Dedifferentiated amniotic fluid mesenchymal stem cell (primary cell): ENCODE data around the gene SORCS3.

Source experiments
- DNase-seq: peaks from one replicate; pipeline ENCODE4 v3.0.0-alpha.2; 2016; ENCODE audit errors: extremely low spot score

The SORCS3 gene

DNA sequence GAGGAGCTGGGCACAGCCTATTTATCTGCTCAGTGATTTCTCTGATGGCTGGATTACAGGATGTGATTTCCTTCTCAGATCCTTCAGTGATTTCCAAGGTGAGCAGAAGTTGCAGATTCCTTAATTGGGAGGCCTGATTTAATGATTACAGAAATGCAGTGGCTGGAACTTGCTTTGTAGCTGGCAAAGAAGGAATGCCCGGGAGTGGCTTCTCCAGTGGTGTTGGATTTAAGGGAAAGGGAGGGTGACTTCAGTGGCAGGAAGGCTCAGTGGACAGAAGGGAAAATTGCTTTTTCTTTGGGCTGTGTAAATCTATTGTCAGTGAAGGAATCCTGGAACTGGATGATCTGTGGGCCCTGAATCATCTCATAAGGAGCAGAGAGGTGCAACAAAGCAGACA, 5.1 kb downstream of the SORCS3 start:
- DNase-seq: no peak

DNA sequence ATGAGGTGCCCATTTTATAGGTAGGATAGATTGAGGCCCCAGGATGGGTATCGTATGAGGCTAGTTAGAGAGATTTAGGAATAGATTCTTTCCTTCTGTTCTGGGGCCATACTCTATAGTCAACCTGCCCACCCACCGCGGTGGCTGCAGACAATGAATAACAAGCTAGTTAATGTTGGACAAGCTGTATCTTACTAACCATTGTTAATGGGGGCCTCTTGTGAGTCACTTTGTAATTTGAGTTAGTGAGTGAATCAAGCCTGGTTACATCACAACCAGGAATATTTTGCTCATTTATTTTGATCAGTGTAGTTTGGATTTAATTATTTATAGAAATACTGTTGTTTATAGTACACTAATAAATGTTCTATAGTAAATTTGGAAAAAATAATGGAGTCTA, 7.3 kb downstream of the SORCS3 start:
- DNase-seq: no peak

DNA sequence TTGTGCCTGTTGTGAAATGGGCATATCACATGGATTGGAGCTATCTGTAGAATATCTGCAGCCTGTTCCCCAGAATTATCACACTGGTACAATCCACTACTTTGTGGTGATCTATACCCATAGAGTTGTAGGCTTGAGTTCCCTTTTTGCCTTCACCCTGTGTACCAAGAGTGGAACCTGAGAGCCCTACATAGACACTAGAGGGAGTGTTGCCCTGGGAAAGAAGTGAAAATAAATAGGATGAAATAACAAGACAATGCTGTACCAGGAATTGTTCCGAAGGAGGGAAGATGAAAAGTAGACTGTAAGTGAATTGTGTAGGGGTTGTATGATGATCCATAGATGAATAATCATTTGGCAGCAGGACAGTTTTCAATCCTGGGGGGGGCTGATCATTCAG, 9.0 kb downstream of the SORCS3 start:
- no peak for DNase-seq

DNA sequence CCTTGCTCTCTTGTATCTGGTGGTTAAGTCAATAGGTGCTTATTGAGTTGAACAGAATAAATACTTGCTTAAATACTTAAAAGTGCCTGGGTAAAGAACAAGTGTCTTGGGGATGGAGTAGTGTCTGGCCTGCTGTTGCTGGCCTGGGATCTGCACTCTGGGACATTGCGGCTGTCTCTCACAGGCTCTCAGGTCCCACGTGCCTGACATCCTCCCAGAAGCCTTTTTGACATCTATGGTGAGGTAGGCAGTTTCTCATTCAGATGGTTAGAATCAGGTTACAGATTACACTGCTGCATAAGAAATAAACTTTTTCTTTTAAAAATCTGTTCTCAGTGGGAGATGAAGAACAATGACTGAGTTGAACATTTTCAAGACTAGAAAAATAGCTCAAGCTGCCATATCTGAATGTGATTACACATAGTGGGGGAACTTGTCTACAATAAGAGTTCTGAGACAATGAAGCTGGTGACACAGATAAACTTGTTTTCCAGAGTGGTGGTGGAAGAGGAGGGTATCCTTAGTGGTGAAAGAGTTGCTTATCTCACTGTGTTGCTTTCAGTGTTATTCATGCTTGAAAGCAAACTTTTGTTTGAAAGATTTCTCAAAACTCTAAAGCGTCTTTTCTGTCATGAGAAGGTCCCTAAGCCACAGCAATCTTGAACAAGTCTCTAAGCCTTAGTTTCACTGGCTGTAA, 9.7 kb downstream of the SORCS3 start:
- DNase-seq: no peak

DNA sequence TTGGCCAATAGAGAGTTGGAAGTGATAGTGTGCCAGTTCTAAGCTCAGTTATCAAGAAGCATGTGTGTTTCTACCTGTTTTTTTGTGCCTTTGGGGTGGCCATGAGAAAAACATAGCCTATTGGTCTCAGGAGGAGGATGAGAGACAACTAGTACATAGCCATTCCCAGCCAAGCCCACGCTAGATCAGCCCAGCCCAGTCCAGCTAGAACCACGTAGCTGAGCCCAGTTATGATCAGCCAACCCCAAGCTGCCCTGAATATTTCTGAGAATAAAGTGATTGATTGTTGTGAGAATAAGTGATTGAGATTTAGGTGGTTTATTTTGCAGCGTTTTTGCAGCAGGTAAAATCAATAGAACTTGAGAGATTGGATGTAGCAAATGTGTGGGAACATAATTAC, 15.9 kb downstream of the SORCS3 start:
- DNase-seq: no peak

DNA sequence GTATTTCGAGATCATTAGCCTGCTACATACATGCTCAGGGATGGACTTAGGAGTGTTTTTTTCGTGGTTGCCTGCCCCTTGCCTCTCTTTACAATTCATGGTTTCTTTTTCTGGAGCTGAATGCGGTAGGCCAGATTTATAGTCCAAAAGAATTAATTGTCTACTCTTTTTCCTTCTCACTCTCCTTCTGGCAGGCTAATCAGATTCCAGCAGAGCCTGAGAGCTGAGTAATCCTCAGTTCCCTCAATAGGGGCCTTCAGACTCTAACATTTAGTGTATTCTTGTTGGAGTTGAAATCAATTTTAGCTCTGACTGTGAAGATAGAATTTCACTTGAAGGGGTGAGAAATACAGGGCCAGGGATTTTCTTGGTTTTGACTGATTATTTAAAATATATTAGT, 16.4 kb downstream of the SORCS3 start:
- no peak for DNase-seq

DNA sequence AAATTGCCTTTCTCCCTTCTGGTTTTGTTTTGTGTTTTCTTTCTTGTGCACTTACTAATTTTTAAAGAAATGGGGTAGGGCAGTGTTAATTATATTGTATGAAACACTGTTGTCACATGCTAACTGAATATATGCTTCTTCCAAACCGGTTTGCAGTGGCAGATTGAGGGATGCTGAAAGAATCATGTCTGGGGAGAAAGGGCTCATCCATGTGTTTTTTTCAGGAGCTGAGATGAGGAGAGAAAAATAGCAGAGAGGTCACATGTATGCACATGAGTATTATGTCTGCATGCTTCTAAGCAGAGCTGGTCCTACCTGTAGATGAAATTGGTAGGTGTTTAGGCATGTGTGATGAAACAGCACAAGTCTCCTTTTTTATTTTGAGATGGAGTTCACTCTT, 17.0 kb downstream of the SORCS3 start:
- DNase-seq: no peak

DNA sequence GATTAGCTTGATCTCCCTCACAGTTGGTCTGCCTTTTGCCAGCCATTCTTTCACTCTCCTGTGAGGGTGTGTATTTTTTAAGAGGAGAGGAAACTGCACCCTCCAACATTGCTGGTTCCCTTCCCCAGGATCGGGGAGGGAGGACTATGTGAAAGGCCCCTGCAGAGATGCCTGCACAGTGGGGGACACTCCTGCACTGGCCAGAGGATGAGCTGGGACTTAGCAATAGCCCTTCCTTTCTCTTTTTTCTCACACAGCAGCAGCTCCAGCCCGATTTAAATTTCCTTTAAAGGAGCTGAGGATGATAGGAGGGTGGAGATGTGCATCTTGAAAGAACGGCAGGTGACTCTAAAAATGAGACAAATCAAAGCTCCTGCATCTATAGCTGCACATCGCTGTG, 18.7 kb downstream of the SORCS3 start:
- no peak for DNase-seq

DNA sequence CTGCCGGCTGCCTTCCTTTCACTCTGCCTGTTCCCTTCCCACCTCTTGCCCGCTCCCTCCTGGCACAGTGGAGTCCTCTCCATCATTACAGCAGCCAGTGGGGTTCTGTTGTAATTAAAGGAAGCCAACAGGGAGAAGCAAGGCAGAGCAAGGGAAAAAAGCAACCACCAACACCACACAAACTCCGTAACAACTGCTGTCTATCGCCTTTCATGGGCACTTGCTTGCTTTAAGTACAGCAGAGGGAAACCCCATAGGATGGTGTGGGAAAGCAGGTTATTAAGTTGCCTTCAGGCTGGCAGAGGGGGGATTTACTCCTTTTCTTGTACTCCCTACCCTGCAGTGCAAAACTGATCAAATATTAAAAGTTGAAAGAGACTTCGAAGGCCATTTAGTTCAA, 22.0 kb downstream of the SORCS3 start:
- DNase-seq: no peak

DNA sequence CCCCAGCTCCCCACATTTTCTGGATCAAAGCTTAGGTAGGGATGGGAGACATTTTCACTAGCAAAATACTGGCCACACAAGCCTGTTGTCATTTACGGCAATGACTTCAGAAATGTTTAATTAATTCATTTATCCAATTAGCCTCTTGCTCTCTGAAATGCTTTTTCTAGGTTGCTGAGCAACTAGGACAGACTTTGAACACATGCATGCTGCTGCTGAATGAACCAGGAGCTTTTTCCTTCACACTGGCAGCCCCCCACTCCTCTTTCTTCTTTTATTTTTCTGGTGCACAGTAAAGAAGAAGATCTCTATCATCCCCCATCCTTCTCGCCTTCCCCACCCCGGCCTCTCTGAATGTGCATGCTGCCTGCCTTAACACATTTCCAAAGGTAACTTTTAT, 22.5 kb downstream of the SORCS3 start:
- no peak for DNase-seq

DNA sequence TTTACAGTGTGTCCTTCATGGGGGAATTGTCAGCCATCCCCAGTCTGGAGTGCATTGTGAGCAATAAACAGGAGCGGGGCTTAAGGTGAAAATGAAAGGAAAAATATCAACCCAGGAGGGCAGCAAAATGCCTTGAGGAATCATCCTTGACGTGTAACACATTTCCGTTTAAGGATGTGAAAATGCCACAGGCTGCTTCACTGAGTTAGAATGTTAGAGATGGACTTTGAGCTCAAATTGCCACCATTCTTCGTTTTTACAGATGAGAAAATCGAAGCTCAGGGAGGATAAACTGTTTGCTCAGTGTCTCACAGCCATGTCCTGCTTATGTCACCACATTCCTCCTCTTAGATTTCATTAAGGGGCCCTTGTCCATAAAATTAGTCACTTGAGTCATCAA, 23.1 kb downstream of the SORCS3 start:
- DNase-seq: no peak

DNA sequence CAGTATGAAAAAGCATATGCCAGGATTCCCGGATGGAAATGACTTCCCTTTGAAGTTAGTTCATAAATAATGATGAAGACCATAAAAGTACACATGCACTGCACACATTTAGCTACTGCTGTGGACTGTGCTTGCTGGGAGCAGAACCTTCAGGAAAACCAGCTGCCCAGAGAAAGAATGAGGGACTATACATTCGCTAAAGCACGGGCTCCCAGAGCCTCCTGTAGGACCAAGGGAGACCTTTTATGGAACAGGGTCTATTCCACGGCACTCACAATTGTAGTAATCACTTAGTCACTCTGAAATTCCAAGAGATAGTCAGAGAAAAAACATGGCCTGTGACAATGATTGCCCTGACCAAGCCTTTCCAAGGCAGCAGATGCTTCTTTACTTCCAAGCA, 24.1 kb downstream of the SORCS3 start:
- no peak for DNase-seq

DNA sequence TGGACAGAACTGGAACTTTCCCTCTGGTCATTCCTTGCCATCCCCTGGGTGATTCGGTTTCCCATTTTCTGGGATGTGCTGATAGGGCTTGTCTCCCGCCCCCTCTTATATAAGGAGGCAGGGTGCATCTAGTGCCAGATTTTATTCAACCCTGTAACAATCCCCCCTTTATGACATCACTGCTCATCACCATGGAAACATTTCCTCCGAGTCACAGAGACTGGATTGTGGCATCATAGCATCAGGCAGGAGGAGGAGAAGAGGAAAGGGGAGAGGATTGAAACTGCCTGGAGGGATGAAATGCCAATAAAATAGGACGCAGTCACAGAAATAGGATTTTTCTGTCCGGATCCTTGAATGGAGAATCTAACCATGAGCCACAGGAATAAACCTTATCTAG, 25.0 kb downstream of the SORCS3 start:
- no peak for DNase-seq

DNA sequence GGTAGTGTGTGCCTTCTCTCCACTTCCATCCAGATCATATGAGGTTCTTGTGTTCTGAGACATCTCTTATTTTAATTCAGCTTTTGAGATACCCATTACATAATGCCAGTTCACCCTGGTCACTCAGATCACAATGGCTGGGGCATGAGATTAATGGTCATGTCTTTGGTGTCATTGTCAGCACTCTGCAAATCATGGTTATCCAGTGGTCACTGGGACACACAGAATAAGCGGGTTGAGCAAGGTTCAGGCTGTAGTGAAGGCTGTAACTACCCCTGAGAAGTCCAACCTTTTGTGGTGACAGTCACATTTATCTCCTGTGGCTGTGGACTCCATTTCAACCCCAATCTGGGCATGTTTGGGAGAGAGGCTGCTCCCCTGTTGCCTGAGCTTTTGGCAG, 35.8 kb downstream of the SORCS3 start:
- DNase-seq: no peak

DNA sequence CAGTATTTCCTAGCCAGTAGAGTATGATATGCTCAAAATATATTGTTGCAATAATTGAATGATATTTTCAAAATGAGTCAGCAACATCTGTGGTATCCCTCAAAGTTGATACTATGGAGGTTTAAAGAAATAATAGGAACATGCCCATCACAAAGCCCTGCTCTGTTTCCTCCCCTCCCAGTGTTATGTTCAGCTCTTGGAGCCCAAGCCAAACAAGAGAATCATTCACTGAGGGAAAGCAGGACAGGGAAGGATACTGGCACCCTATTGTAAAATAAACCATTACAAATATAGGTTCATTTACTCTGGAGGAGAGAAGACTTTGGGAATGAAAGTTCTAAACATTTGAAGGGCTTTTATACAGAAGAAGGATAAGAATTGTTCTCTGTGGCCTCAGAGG, 37.6 kb downstream of the SORCS3 start:
- DNase-seq: no peak

DNA sequence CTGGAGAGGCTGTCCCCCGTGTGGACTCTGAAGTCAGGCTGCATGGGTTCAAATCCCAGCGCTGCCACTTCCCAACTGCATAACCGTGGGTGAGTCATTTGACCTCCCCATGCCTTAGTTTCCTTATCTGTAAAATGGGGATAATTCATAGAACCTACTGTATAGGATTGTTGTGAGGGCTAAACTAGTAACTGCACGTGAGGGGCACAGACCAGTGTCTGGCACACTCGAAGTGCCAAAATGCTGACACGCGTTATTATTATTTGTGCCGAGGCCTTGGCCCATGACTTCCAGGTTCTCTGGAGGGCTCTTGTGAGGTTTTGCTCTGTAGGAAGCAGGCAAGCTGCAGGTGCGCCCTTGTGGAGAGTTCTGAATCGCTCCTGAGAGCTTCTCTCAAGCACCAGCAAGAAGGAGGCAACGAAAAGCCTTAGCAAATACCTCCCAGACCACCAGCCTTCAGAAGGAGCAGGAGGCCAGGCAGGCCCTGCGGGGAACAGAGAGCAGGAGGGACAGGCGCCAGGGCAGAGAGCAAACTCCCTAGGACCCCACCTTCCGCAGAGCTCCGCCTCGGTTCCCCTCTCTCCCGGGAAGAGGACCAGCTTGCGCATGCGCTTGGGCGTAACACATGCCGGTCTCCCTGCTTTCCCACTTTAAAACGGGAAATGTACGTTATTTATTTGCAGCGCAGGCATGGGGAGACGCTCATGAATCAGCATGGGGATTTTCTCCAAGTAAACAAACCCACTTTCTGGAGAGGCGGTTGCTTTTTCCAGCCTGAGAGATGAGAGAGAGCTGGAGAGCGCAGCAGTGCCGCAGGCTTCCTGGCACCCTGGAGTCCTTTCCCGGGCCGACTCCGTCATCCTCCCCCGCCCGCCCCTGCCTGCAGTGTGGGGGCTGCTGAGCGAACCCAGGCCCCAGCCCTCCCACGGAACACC, 39.6 kb downstream of the SORCS3 start:
- DNase-seq: no peak

DNA sequence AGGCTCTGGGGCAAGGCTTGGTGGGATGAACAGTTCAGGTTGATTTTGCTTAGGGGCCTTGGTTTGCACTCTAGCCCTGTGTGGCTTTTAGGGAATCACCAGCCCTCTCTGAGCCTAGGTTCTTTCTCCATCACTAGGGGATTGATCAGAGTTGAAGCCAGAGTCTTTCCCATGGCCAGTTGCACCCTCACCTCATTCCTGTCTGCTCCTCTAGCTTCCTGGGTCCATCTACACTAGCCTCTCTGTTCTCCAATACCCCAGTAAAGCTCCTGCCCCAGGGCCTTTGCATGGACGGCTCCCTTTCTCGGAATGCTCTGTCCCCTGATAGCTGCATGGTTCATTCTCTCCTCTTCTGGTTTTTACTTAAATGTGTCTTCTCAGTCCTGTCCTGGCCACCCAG, 40.4 kb downstream of the SORCS3 start:
- DNase-seq: no peak

DNA sequence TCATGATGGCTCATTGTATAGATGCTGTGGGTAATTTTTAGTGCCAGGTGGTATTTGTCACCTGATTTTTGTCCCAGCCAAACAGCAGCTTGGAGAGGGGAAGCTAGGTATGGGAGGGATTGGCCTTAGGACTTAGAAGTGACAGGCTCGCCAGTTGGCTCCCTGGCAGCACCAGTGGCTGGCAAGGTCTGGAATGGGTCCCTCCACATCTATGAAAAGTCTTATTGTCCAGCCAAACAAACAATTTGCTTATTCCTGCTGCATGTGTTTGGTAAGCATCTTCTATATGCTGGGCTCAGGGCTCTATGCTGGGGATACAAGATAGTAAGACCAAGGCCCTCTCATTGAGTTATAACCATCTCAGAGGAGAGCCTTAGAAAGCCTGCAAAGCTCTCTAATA, 42.5 kb downstream of the SORCS3 start:
- DNase-seq: no peak

DNA sequence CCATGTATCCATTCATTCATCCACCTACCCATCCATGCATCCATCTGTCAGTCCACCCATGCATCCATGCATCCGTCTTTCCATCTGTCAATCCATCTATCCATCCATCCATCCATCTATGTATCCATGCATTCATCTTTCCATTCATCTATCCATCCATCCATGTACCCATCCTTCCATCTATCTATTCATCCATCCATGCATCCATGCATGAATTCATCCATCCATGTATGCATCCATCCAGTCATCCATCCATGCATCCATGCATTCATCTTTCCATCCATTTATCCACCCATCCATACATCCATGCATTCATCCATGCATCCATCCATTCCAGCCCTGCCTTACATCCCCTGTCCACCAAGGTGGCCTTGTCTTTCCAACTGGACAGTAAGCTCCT, 45.7 kb downstream of the SORCS3 start:
- DNase-seq: no peak

DNA sequence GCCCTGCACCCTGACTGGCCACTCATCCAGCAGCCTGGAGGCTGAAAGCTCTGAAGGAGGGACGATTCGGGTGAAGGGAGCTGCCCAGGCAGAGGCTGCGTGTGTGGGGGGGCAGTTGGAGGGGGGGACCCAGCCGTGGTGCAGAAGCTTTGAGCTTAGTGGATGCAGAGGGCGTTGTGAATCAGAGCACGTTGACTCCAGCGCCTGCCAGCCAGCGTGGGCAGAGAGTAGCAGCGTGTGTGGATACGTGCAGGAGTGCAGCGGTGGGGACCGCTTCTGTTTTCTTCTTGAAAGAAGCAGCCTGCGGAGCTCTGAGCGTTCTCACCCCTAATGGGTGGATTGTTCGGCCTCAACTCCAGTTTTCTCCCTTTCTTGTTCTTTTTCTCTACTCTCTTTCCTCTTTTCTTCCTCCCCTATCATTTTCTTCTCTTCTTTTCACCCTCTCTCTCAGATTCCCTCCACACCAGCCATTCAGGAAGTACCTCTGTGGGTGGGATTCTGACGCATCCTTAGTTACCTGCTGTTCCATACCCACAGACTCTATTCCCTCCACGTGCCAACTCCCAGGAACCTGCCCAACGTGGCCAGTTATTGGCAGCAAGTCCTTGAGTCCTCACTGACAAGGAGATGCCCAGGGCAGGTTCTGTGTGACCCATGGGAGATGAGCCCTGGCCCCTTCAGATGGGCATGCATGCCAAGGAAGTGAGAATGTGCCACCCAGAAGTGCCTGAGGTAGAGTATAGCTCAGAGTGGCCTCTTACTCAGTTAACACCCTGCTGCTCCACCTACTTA, 47.4 kb downstream of the SORCS3 start:
- DNase-seq: no peak

DNA sequence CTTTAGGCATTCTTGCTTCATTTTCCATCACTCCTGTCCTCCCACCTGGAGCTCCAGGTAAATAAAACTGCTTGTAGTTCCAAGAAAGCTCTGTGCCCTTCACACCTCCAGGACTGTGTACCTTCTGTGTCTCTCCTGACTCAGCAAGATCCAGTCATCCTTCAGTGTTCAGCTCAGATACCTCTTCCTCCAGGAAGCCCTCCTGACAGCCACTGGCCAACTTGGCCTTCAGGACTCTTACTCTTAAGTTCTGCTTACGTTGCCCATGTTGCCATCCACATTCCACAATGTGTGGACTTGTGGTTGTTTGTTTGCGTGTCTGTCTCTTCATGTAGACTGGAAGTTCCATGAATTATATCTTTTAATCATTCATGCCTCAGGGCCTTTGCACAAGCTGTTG, 48.0 kb downstream of the SORCS3 start:
- no peak for DNase-seq

DNA sequence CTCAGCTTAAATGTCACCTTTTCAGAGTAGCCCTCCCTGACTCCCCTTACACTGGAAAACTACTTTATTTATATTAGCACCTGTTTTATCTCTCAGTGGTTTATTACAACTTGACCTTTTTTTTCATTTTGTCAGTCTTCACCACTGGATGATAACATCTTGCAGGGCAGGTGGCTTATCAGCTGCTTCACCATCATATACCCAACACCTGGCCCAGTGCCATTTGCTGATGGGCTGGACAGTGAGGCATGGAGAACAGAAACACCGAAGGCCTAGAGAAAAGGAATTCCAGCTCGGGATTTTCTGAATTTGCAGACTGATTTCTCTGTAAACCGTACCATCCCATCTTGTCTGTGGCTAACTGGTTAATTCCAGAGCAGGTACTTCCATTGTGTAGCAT, 48.5 kb downstream of the SORCS3 start:
- no peak for DNase-seq

DNA sequence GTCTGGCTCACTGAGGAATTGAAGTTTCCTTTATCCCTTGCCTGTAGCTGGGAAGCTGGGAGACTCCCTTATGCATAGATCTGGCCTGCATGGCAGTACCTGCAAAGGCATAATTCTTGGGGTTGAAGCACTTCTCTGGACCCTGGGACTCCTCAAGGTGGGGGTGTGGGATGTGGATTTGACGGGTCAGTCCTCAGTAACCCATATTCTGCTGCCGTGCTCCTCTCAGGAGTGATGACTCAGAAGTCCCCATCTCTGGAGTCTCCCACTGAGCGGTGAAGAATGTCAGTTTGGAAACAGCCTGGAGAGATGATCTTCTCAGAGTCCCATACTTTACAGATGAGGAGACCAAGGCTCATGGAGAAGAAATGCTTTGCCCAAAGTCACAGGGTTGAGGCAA, 49.0 kb downstream of the SORCS3 start:
- DNase-seq: no peak
